HG03280 (cell line): ENCODE data around the gene RFC3.
"Not testable (repeated sequence)": the region's sequence is repeated elsewhere in the genome, so short reads cannot be mapped to it uniquely, and the experiment has no call there.

Experiments
- ATAC-seq: cut with Tn5 transposase; IDR thresholded peaks from one replicate; pipeline ENCODE4 v1.9.1; 2021; ENCODE audit warnings: mild to moderate bottlenecking, moderate library complexity; ENCODE audit not compliant: unreplicated experiment

The RFC3 gene, protein sequence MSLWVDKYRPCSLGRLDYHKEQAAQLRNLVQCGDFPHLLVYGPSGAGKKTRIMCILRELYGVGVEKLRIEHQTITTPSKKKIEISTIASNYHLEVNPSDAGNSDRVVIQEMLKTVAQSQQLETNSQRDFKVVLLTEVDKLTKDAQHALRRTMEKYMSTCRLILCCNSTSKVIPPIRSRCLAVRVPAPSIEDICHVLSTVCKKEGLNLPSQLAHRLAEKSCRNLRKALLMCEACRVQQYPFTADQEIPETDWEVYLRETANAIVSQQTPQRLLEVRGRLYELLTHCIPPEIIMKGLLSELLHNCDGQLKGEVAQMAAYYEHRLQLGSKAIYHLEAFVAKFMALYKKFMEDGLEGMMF

DNA sequence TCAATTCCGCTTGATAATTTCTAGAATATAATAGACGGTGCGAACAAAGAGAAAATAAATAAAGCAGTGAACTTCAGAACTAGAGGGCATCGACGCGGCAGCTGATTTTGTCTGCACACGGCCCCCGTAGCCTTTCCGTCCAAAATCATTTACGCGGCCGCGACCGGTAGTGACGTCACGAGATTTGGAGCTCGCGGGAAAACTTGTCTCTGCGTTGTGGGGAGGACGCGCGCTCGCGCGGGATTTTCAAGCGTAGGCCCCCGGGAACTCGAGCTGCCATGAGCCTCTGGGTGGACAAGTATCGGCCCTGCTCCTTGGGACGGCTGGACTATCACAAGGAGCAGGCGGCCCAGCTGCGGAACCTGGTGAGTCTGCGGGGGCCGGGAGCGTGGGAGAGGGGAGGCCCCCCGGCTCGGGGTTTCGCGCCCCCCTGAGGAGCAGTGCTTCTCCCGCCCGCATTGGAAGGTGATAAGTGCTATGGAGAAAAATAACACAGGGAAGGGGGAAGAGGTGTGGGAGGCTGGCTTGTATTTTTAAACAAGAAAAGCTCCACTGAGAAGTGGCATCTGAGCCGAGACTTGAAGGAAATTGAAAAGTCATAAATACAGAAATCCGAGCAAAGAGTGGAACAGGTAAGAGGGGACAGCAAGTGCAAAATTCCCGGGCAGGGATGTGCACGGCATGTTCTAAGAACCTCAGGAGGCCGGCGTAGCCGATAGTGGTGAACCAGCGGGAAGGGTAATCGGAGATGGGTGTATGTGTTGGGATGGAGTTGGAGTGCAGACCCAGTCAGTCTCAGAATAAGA, at the start of gene RFC3:
TSS of gene RFC3 (plus strand) at position 249 of the 806 bp plus-strand sequence. CDS start at position 279, 30 bp downstream.
- ATAC-seq = peak; percentile 94

DNA sequence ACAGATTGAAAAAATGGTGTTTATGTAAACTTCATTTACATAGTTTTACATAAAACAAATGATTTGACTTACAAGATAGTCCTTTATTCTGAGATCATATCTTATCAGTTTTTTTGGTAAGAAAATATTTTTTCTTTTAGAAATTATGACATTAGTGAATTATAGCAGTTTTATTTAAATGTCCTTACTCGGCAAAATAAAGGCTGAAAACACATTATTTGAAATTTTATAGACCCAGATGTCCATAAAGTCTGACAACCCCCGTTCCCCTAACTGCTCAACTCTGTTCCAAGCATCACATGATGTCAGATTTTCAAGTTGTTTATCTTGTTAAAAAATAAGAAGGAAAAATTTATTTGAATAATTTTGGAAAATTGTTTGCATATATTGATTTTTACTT, 46.7 kb upstream of the RFC3 start:
- ATAC-seq = no peak

DNA sequence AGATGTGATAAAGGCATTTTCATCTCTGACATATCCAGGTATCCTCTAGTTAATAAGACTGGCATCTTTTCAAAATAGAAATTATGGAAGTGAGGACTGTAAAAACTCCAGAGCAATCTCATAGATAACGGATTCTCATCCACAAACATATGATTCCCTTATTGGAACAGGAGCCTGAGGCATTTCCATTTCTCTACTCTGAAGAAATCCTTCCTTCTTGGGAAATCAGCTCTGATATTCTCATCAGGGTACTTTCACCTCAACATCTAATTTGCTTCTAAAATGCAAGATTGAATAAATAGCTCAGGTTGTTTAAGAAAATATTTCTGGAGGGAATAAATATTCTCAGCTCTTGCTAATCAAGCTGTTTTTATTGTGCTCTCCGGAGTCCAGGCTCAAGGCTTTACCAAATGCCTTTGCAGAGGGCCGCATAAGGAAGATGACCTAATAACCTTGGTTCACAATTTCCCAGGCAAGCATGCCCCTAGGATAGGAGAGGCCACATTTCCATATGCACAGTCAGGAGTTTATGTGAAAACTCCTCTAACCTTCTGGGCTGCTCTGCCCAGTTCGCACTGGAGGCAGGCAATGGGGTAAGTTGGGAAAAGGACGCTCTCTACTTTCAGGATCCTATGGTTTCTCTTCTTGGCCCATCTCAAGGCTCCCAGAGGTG, 44.0 kb upstream of the RFC3 start:
- no peak for ATAC-seq

DNA sequence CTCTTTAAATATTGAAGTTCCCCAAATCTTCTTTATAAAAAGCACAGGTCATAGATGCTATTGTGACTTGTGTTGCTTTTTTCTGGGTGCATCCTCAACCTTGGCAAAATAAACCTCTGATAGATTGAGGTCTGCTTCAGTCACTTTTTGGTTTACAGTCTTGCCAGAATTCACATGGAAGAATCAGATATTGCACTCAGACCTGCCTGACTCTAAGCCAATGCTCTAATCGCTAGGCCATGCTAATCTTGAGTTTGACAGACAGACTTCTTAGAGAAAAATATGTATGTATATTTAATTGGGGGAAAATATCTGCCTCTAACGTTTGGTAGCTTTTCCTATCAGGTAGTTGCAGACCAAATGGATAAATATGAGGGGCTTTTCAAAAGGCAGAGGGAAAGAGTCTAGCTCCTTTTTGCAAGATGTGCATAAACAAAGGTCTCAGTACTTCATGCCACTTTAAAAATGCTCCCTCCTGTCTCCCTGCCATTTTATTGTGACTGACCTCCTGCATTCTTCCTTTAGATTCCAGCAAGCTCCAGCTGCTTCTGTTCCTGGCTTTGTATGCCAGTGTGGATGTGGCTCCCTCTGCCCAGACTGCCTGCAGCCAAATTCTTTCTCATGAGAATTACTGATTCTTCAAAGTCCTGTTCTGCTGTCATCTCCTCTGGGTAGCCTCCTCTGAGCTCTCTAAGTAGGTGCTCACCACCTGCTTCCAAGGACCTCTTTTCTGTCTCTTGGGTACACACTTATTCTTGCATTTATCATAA, 42.4 kb upstream of the RFC3 start:
- ATAC-seq = no peak

DNA sequence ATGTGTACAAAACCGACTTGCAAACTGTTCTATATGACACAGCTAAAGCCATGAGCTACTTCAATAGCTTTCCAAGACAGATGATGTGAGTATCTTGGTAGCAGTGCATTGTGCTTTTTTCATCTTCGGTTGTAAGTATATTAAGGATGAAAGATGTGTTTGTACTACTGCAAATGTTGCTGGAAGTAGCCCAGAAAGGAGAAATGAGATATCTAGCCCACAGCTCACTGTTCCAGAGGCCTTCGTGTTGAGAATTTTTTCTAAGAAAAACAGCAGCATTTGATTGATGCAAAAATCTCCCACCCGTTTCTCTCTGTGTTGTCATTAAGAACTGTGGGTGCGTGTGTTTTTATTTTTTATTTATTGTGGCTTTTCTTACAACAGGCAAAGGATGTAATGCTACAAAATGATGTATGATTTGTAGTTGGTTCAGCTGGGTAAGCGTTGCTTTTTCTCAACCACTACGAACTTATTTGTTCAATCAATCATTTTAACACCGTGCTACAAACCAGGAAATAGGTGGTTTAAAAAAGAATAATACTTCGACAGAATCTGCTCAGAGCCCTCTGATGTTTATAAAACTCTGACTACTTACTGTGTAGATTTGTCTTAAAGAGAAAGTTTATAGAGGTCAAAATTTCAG, 41.6 kb upstream of the RFC3 start:
- ATAC-seq = no peak

DNA sequence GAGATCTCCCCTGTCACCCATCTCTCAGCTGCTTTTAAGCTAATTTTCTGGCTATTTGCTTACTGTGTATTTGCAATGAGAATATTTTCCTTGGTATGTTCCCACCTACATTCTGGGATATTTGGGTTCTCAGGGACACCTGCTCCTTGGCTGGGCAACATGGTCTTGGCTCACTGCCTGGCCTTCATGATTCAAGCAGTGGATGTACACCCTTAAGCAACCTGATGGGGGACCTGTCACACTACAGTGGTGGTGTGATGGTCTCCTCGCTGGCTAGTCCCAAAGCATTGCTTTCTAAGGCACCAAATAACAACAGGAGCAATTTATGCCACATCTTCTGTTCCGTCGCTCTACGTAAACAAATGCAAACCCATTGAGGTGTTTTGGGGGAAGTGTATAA, 35.3 kb upstream of the RFC3 start:
- ATAC-seq = no peak

DNA sequence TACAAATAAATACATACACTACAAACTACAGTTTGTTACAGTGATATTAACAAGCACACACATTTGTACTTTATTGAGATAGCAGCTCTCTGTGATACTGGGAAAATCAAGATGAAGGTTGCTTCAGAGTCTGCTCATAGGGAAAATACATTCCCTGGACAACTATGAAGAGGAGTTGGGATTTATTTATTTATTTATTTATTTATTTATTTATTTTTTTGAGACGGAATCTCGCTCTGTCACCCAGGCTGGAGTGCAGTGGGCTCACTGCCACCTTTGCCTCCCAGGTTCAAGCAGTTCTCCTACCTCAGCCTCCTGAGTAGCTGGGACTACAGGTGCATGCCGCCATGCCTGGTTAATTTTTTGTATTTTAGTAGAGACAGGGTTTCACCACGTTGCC, 34.7 kb upstream of the RFC3 start:
- not testable (repeated sequence) for ATAC-seq

DNA sequence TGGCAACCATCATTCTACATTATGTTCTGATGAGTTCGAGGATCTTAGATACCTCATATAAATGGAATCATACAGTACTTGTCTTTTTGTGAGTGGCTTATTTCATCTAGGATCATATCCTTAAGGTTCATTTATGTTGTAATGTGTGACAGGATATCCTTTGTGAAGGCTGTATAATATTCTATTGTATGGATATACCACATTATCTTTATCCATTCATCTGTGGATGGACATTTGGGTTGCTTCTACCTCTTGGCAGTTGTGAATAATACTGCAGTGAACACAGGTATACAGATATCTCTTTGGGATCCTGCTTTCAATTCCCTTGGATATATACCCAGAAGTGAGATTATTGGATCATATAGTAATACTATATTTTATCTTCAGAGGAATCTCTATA, 33.2 kb upstream of the RFC3 start:
- no peak for ATAC-seq

DNA sequence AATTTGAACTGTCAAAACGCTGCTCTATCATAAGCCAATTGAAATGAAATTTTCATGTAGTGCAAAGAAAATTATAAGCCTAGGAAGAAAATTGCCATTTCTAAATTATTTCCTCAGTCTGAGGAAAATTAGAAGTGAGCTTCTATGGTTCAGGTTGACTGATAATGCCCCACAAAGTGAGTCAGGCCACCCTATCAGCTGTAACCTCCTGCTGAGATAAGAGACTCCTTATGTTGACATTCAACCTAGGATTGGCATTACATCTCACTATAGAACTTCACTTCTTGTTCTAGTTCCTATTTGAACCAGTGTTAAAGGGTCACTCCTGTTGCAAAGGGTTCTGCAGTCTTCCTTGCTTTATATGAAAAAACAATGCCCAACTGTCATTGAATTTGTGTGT, 32.6 kb upstream of the RFC3 start:
- ATAC-seq = no peak

DNA sequence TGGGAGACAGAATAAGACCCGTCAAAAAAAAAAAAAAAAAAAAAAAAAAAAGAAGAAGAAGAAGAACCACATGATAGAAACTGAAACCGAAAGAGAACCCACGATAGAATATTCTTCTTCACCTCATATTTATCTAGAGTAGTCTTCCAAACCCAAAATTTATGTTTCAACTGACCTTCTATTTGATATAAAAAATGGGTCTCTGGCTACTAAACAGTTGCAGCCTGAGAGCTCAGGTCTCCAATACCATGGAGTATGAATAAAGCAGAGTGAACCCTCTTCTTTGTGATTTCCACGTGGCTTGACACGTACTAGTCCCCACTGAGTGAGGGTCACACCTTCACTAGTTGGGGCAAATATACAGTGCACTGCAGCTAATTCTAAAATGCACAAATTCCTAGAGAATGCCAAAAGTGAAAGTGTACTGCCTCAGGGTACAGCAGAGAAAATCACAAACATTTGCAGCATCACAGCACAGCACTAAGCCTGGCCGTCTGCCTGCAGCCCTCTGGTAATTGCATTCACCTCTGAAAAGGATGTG, 30.8 kb upstream of the RFC3 start:
- ATAC-seq = peak; percentile 63

DNA sequence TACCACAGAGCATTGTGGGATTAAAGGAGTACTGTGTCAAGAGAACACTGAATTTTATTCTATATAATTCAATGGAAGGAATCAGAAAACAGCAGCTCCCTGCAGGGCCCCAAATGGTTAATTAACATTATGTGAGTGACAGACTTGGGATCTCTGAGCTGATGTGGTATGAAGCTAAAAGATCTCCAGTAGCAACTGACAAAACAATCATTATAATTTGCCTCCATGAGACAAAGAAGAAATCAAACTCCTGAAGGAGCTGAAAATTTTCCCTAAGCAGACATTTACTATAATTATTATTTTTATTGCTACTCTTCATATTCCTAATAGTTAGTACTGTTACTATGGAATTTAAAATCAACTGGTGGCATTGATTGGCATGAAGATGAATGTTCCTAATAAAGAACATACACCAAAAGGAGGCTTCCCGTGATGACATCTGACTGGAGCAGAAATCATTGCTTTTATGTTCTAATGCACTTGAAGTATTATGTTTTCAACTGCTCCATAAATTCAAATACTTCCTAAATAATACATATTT, 28.8 kb upstream of the RFC3 start:
- no peak for ATAC-seq

DNA sequence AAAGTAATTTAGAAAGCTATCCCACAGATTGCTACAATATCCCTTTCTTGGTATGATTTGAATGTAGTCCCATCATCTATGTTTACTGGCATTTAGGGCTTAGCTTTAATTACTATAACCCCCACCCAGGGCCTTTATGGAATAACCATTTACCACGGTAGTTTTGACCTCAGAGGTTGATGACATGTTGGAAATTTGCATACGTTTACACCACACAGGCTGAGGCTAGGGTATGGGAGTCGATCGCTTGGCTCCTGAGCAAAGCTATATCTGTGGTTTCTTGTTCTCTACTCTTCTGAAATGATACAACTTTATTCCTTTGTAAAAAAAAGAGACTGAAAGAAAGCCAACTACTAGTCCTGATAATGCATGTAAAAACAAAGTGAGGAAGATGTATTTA, 28.2 kb upstream of the RFC3 start:
- ATAC-seq = no peak

DNA sequence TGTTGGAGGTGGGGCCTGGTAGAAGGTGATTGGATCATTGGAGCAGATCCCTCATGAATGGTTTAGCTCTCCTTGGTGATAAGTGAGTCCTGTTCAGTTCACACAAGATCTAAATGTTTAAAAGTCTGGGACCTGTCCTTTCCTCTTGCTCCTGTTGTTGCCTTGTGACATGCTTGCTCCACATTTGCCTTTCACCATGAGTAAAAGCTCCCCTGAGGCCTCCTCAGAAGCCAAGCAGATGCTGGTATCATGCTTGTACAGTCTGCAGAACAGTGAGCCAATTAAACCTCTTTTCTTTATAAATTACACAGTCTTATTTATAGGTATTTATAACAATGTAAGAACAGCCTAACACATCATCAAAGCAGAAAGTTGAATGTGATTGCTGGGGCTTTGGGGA, 24.2 kb upstream of the RFC3 start:
- no peak for ATAC-seq

DNA sequence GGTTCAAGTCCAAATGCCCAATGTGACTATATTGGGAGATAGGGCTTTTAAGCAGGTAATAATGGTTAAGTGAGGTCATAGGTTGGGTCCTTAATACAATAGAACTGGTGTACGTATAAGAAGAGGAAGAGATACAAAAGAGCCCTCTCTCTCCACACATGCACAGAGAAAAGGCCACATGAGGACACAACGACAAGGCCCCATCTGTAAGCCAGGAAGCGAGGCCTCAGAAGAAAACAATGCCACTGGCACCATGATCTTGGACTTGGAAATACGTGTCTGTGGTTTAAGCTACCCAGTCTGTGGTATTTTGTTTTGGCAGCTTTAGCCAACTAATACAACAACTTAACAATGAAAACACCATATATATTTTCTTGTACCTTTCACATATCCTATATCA, 23.4 kb upstream of the RFC3 start:
- no peak for ATAC-seq

DNA sequence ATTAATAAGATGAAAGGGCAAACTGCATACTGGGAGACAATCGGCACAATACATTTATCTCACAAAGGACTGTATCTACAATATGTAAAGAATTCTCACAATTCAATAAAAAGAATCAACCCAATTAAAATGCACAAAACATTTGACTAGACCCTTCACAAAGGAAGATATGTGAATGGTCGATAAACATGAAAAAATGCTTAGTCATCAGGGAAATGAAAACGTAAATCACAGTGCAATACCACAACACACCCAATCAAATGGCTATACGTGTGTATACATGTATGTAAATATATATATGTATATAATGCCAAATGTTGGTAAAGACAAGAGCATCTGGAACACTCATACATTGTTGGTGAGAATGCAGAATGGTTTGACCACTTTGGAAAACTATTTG, 21.9 kb upstream of the RFC3 start:
- ATAC-seq = no peak

DNA sequence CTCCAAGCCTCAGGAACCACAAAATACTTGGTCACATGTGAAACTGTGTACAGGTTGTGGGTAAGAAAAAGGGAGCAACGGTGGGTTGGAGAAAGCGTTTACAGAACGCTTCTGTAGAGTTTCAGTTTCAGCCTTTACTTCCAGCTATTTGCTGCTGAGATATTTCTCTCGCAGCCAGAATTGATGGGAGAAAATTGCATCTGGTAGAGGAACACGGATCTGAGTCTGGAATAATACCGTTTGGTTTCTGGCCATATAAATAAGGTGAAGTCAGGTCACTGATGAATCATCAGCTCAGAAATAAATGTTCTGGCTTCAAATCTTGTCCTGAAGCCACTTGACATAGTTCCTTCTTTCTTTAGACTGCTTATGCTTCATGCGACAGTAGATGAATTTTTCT, 20.3 kb upstream of the RFC3 start:
- no peak for ATAC-seq

DNA sequence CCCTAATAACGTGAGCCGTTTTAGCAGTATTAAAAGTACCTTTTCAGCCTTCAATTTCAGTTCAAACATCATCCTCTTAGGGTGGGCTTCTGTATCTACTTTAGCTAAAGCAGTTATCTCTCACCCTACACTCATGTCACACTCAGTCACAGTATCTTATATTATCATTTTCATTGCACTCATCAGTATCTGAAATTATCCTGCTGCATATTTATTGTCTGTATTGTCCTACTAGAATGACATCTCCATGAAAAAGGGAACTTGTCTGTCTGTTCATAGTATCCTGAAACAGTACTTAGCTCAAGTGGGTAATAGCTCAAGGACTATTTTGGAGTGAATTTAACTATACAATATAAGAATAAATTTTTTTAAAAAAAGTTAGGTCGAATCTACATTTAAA, 19.9 kb upstream of the RFC3 start:
- no peak for ATAC-seq

DNA sequence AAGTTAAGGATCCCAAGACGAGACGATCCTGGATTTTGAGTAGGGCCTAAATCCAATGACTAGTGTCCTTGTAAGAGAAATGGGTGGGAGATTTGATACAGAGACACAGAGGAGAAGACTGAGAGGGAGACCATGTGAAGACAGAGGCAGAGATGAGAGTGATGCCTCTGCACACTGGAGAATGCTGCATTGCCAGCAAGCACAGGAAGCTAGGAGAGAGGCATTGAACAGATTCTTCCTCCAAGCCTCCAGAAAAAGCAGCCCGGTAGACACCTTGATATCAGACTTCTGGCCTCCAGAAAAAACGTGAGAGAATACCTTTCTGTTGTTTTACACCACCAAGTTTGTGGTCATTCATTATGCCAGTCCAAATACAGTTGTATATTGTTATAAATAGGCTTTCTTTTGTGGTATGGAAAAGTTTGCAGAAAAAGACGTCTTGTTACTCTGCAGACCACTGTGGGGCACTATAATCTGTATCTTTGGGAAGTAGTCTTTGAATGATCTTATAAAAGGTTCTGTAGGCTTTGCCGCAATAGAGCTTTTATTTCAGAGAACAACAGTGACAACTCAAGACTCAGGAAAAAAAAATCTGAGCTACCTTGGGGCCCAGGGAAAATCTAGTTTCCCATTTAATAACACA, 17.9 kb upstream of the RFC3 start:
- ATAC-seq = no peak

DNA sequence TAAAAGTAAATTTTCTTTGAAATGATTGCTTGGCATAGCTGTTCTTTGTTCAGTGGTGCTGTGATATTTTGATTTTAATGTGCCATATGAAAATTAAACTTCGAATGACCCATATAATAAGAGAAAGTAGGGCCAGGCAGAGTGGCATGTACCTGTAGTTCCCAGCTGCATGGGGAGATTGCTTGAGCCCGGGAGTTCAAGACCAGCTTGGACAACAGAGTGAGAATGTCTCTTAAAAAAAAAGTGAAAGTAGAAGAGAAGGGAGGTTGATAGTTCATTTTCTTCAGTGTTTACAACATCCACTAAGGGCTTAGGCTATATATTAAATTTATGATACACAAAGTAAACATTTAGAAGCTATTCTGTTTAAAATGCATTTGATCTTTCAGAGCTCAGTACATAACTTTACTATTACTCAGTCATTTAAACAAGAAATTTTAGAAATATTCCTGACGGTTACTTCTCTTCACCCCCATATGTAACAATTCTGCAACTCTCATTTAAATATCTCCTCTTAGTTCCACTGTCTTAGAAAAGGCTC, 17.2 kb upstream of the RFC3 start:
- ATAC-seq = no peak
